GM18519 (cell line): ENCODE results near the gene TBXAS1.

Experiments
- ATAC-seq: cut with Tn5 transposase; IDR thresholded peaks from one replicate; pipeline ENCODE4 v1.9.1; 2021; ENCODE audit warnings: mild to moderate bottlenecking, moderate library complexity; ENCODE audit not compliant: unreplicated experiment, low FRiP score

TBXAS1 gene

GRCh38 chr7:140059273-140060242 lies 230.5 kb downstream of the TBXAS1 start:
- no peak for ATAC-seq

DNA sequence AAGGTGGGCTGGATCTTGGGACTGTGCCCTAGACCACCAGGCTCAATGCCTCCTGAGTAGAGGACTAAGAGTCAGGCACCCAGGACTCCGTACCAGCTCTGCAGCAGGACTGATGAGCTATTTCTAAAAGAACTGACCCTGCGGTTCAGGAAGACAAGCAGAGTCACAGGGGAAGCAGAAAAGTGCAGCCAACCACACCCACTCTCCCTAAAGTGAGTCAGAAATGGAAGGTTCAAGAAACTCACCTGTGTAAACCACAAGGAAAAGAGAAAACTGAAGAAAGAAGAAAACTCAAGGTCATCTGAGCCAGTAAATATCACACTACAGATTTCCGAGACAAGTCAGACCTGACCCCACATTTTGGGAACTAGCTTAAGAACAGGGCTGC lies 231.2 kb downstream of the TBXAS1 start:
- no peak for ATAC-seq

- ATAC-seq, result no peak
Measured at GRCh38 chr7:140060788-140061606, 231.9 kb downstream of the TBXAS1 start.

DNA sequence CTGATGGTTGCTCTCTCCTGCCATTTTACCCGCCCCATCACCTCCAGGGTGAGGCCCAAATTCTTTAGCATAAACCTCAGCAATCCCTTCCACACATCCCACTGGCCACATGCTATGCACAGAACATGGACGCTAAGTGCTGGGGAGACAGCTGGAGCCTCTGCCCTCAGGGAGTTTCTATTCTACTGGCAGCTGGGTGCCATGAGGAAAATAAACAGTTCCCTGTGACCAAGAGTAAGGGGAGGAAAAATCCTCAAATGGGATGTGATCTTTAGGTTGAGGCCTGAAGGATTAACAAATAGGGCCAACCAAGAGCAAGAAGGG lies 232.5 kb downstream of the TBXAS1 start:
- no peak for ATAC-seq

GRCh38 chr7:140062118-140062527 lies 233.1 kb downstream of the TBXAS1 start:
- ATAC-seq, result peak; percentile 11

DNA sequence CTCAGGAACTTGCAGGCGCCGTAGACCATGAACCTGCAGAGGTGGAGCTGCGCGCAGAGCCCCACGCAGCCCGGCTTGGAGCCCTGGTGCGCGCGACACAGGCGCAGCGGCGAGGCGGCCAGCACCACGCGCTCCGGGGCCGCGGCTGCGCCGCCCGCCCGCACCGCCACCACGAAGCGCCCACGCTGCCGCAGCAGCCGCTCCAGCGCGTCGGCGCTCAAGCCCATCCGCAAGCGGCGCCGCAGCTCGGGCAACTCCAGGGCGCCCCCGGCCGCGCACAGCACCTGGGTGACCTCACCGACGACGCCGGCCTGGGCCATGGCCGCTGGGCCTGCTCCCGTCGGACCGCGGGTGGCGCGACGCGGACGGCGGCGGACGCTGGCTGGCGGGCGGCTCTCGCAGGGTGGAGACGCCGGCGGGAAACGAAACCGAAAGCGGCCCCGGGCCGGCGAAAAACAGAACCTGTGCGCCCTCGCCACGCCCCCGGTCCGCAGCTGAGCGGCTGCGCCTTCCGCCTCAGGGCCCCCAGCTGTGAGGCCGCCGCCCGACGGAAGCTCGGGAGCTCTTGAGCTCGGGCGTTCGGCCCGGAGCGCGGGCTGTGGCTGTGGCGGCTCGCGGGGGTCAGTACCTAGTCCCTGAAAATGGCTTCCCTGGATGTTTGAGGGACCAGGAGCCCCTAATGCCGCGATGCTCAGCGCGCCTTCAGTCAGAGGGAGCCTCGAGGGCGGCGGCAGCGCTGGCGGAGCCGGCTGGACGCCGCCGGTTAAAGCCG lies 233.7 kb downstream of the TBXAS1 start, which contains the start of gene PARP12:
Gene PARP12 (minus strand): TSS at position 424 of the 772 bp plus-strand sequence. CDS start 104 bp downstream, at position 320.
- ATAC-seq, result peak; percentile 81

DNA sequence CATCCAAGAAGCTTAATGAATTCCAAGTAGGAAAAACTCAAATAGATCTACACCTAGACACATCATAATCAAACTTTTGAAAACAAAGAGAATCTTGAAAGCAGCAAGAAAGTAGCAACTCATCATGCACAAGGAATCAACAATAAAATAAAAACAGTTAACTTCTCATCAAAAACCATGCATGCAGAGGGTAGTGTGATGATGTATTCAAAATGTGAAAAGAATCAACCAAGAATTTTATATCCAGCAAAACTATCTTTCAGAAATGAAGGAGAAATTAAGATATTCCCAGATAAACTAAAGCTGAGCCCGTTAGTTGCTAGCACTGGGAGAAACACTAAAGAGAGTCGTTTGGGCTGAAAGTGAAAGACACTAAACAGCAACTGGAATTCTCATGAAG lies 238.0 kb downstream of the TBXAS1 start:
- no peak for ATAC-seq

GRCh38 chr7:140068033-140068432 lies 239.0 kb downstream of the TBXAS1 start:
- no peak for ATAC-seq

DNA sequence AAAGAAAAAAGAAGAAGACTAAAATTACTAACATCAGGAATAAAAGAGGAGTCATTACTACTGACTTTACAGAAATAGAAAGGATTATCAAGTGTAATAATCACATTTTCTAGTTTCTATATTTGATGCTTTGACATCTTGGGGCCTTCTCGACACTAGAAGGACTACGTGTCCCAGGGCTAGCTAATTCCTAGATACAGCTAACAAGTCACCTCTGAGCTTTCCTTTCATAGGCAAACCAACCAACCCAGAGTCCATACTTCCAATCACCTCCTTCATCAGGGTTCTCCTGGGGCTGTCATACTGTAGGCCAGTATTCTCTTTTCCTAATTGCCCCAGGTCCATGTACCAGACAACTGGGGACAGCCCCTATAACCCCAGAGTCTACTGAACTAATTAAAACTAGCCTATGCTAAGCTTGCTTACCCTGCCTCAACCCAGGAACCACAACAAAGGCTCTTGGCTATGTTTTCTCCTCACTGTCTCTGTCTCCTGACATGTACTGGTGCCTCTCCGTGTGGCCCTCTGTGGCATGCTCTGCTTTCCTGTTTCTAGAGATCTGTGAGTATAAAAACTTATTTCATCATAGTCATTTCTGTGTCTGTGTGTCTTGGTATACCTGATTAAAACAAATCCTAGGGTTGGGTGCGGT lies 240.4 kb downstream of the TBXAS1 start:
- no peak for ATAC-seq
